NT2/D1 (cell line): Measurements from ENCODE around the gene DCBLD1.

Experiments used
- SUZ12 ChIP-seq: IDR thresholded peaks from 2 replicates; pipeline ENCODE4 v1.6.1; 2011; ENCODE audit not compliant: insufficient read length, insufficient read depth; ENCODE audit errors: extremely low read depth
- YY1 ChIP-seq: IDR thresholded peaks from 2 replicates; pipeline ENCODE4 v1.6.1; 2011; ENCODE audit not compliant: insufficient read length, insufficient read depth
- ZNF274 ChIP-seq: IDR thresholded peaks from 2 replicates; pipeline ENCODE4 v1.6.1; 2011; ENCODE audit warnings: mild to moderate bottlenecking, low read depth, low read length

GRCh38 chr6:117512056-117512828 lies 29.8 kb downstream of the DCBLD1 start:
- no peak for TF ChIP-seq SUZ12
- no peak for TF ChIP-seq ZNF274
- TF ChIP-seq YY1: no peak
